ENCODE results near the gene ASPA.
"Not testable (repeated sequence)": the region's sequence is repeated elsewhere in the genome, so short reads cannot be mapped to it uniquely, and the experiment has no call there.

The ASPA gene

GRCh38 chr17:3475812-3476610 lies at the start of gene ASPA:
Gene ASPA, plus strand, starts transcription at chr17:3475997. Its CDS starts 163 bp downstream, at chr17:3476160.
- no peak for DNase-seq (ENCODE audit: low read depth in 2 of 2, low spot score in 1 of 2)

- DNase-seq (ENCODE audit: low read depth in 2 of 2, low spot score in 1 of 2) = not testable (repeated sequence)
Measured at GRCh38 chr17:3433215-3433614, 42.6 kb upstream of the ASPA start.

- DNase-seq (ENCODE audit: low read depth in 2 of 2, low spot score in 1 of 2) = no peak
Measured at GRCh38 chr17:3433741-3434140, 42.1 kb upstream of the ASPA start, which contains the start of gene OR1E2. Gene OR1E2, minus strand, starts transcription at chr17:3433841. Its CDS starts 0 bp downstream, at chr17:3433841.

- DNase-seq (ENCODE audit: low read depth in 2 of 2, low spot score in 1 of 2) = no peak
Measured at GRCh38 chr17:3438368-3438767, 37.4 kb upstream of the ASPA start.

- DNase-seq (ENCODE audit: low read depth in 2 of 2, low spot score in 1 of 2) = no peak
Measured at GRCh38 chr17:3440451-3440850, 35.3 kb upstream of the ASPA start.

GRCh38 chr17:3447625-3448024 lies 28.2 kb upstream of the ASPA start:
- DNase-seq (ENCODE audit: low read depth in 2 of 2, low spot score in 1 of 2) = no peak

- DNase-seq (ENCODE audit: low read depth in 2 of 2, low spot score in 1 of 2) = no peak
Measured at GRCh38 chr17:3448059-3448665, 27.6 kb upstream of the ASPA start.

- not testable (repeated sequence) for DNase-seq (ENCODE audit: low read depth in 2 of 2, low spot score in 1 of 2)
Measured at GRCh38 chr17:3466355-3466754, 9.4 kb upstream of the ASPA start.

- no peak for DNase-seq (ENCODE audit: low read depth in 2 of 2, low spot score in 1 of 2)
Measured at GRCh38 chr17:3469529-3469928, 6.3 kb upstream of the ASPA start.

- no peak for DNase-seq (ENCODE audit: low read depth in 2 of 2, low spot score in 1 of 2)
Measured at GRCh38 chr17:3471599-3471998, 4.2 kb upstream of the ASPA start, which contains the start of gene SPATA22. Gene SPATA22, minus strand, starts transcription at chr17:3471819. Its CDS starts 2,494 bp downstream, at chr17:3469325.

- DNase-seq (ENCODE audit: low read depth in 2 of 2, low spot score in 1 of 2) = no peak
Measured at GRCh38 chr17:3472137-3472536, 3.7 kb upstream of the ASPA start.

GRCh38 chr17:3474212-3474611 lies 1.6 kb upstream of the ASPA start:
- DNase-seq (ENCODE audit: low read depth in 2 of 2, low spot score in 1 of 2) = no peak

- no peak for DNase-seq (ENCODE audit: low read depth in 2 of 2, low spot score in 1 of 2)
Measured at GRCh38 chr17:3475251-3475685, 529 bp upstream of the ASPA start.

GRCh38 chr17:3479988-3480387 lies 4.2 kb downstream of the ASPA start:
- no peak for DNase-seq (ENCODE audit: low read depth in 2 of 2, low spot score in 1 of 2)

- DNase-seq (ENCODE audit: low read depth in 2 of 2, low spot score in 1 of 2) = no peak
Measured at GRCh38 chr17:3482852-3483251, 7.1 kb downstream of the ASPA start.

GRCh38 chr17:3485481-3486068 lies 9.8 kb downstream of the ASPA start:
- DNase-seq (ENCODE audit: low read depth in 2 of 2, low spot score in 1 of 2) = no peak

- no peak for DNase-seq (ENCODE audit: low read depth in 2 of 2, low spot score in 1 of 2)
Measured at GRCh38 chr17:3497101-3497500, 21.3 kb downstream of the ASPA start.

- no peak for DNase-seq (ENCODE audit: low read depth in 2 of 2, low spot score in 1 of 2)
Measured at GRCh38 chr17:3501344-3501743, 25.5 kb downstream of the ASPA start.

- no peak for DNase-seq (ENCODE audit: low read depth in 2 of 2, low spot score in 1 of 2)
Measured at GRCh38 chr17:3502466-3502865, 26.7 kb downstream of the ASPA start.

- DNase-seq (ENCODE audit: low read depth in 2 of 2, low spot score in 1 of 2) = no peak
Measured at GRCh38 chr17:3503285-3503684, 27.5 kb downstream of the ASPA start.

GRCh38 chr17:3505008-3505407 lies 29.2 kb downstream of the ASPA start:
- no peak for DNase-seq (ENCODE audit: low read depth in 2 of 2, low spot score in 1 of 2)

- DNase-seq (ENCODE audit: low read depth in 2 of 2, low spot score in 1 of 2) = no peak
Measured at GRCh38 chr17:3506054-3506453, 30.3 kb downstream of the ASPA start.

Measured in stimulated activated CD8-positive, alpha-beta memory T cell treated with anti-CD3 and anti-CD28 coated beads, Interleukin-4, amount 100 ng/mL, for 1 hour (primary cell).